SH-SY5Y (cell line): ENCODE measurements around the gene RALY.

ENCODE experiments used
- GATA2 ChIP-seq: IDR thresholded peaks from 2 replicates; pipeline ENCODE4 v1.6.1; 2011; ENCODE audit warnings: mild to moderate bottlenecking, low read depth, low read length
- GATA3 ChIP-seq: IDR thresholded peaks from 2 replicates; pipeline ENCODE4 v1.6.1; 2011; ENCODE audit warnings: low read depth, mild to moderate bottlenecking, low read length, moderate library complexity

DNA sequence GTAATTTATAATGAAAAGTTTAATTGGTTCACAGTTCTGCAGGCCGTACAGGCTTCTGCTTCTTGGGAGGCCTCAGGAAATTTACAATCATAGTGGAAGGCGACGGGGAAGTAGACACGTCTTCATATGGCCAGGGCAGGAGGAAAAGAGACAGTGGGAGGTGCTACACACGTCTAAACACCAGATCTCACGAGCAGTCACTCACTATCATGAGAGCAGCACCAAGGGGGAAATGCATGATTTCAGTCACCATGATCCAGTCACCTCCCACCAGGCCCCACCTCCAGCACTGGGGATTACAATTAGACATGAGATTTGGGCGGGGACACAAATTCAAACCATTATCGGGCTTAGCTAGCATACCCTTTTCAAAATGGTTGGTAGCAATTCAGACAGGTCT, 77.1 kb downstream of the RALY start:
- TF ChIP-seq GATA2 (no peak), GATA3 (no peak)
